Measurements from ENCODE around the gene TKTL1. TPM values are rescaled to one million over a fixed set of nuclear protein-coding genes. Genes with fewer than 3 reads are reported as not detected.

TKTL1 gene
- total RNA-seq, 1 donor from 2014 or later: not detected

DNA sequence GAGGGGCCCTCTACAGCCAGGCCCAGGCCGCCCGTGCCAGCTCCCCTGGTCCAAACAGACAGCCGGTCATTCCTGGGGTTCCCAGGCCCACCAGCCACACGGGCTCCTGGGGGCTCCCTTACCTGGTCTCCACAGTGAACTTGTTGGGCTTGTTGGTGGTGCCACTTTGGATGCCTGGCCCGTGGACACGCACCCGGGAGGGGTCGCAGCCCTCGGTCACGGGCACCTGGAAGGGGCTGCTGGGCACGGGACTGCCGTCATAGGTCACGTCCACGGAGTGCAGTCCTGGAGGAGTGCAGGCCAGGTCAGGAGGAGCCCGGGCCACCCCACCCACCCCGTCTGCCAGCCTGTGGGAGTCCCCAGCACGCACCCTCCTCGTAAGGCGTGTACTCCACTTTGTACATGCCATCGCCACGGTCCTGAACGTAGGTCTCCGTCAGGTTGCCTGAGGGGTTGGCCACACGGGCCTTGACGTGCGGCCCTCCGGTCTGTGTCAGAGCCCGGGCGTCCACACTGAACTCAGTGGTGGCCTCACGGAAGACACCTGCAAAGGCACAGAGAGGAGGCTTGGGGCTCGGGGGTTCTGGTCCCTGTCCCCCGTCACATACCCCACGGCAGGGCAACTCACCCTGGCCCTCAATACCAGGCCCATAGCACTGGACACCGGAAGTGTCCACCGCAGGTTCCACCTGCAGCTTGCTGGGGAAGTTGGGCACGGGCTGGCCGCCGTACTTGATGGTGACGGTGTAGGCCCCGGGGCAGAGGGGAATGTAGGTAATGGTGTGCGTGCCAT, 64.0 kb downstream of the TKTL1 start:
- peaks cover 14% of the 10 kb centered on the region for H3K9me3 Mint-ChIP-seq
- H3K36me3 Mint-ChIP-seq: peaks cover 8% of the 10 kb centered on the region
- Histone ChIP-seq H3K9ac (no peak overlapping the region), H2AFZ (replicated peaks) (no peak overlapping the region), H3K4me1 (no peaks in the 10 kb centered on the region), H3K4me3 (no peak overlapping the region), H3K9me3 (ENCODE audit: low read depth) (no peaks in the 10 kb centered on the region), H3K27me3 (no peaks in the 10 kb centered on the region), H3K36me3 (no peaks in the 10 kb centered on the region), H4K20me1 (ENCODE audit: low read depth) (peaks cover 54% of the 10 kb centered on the region), H3K79me2 (ENCODE audit: low read depth) (no peaks in the 10 kb centered on the region), H3F3A (ENCODE audit: low read depth) (no peaks in the 10 kb centered on the region), H3K4me2 (no peak overlapping the region), H3K27ac (no peak overlapping the region)
- H3K27ac Mint-ChIP-seq: no peak overlapping the region
- TF ChIP-seq CTCF (IDR thresholded peaks at IDR 0.05): no peak
- no peak for TF ChIP-seq EZH2 (IDR thresholded peaks at IDR 0.05)
- no peak overlapping the region for H3K4me3 Mint-ChIP-seq
- H3K27me3 Mint-ChIP-seq (ENCODE audit: insufficient read depth, low read depth): peaks cover 5% of the 10 kb centered on the region
- DNase-seq (ENCODE audit: low spot score): no peak
- no peaks in the 10 kb centered on the region for H3K4me1 Mint-ChIP-seq

DNA sequence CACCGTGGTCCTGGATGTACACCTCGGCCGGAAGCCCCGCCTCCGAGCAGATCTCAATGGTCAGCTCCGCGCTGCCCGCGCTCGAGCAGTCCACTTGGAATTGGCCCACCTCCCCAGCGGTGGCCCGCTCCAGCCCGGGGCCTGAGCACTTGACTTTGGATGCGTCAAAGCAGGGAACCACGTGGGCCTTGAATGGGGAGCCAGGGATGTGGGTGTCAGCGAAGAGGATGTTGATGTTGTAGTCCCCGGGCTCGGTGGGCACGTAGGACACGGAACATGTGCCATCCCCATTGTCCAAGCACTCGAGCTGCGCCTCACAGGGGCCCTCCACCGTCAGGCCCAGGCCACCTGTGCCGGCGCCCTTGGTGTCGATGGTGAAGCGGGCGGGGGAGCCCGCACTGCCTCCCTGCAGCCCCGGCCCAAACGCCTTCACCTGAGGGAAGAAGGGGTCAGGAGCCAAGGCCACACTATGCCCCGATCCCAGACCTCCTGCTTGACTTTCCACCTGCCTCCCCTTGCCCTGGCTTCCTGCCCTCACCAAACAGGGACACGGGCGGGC, 64.6 kb downstream of the TKTL1 start:
- TF ChIP-seq CTCF (IDR thresholded peaks at IDR 0.05): no peak
- no peak for TF ChIP-seq EZH2 (IDR thresholded peaks at IDR 0.05)
- TF ChIP-seq EZH2phosphoT487 (IDR thresholded peaks at IDR 0.05): no peak
- Histone ChIP-seq H3F3A (ENCODE audit: low read depth) (no peaks in the 10 kb centered on the region), H2AFZ (replicated peaks) (no peak overlapping the region), H3K4me3 (no peak overlapping the region), H4K20me1 (ENCODE audit: low read depth) (peaks cover 56% of the 10 kb centered on the region), H3K27me3 (no peaks in the 10 kb centered on the region), H3K4me1 (no peaks in the 10 kb centered on the region), H3K9ac (no peak overlapping the region), H3K9me3 (ENCODE audit: low read depth) (no peaks in the 10 kb centered on the region), H3K4me2 (no peak overlapping the region), H3K36me3 (no peaks in the 10 kb centered on the region), H3K27ac (no peak overlapping the region), H3K79me2 (ENCODE audit: low read depth) (no peaks in the 10 kb centered on the region)
- DNase-seq (ENCODE audit: low spot score): no peak
- H3K27ac Mint-ChIP-seq: no peak overlapping the region
- H3K4me3 Mint-ChIP-seq: no peak overlapping the region
- peaks cover 7% of the 10 kb centered on the region for H3K27me3 Mint-ChIP-seq (ENCODE audit: insufficient read depth, low read depth)
- H3K9me3 Mint-ChIP-seq: peaks cover 17% of the 10 kb centered on the region
- H3K4me1 Mint-ChIP-seq: no peaks in the 10 kb centered on the region
- peaks cover 11% of the 10 kb centered on the region for H3K36me3 Mint-ChIP-seq

DNA sequence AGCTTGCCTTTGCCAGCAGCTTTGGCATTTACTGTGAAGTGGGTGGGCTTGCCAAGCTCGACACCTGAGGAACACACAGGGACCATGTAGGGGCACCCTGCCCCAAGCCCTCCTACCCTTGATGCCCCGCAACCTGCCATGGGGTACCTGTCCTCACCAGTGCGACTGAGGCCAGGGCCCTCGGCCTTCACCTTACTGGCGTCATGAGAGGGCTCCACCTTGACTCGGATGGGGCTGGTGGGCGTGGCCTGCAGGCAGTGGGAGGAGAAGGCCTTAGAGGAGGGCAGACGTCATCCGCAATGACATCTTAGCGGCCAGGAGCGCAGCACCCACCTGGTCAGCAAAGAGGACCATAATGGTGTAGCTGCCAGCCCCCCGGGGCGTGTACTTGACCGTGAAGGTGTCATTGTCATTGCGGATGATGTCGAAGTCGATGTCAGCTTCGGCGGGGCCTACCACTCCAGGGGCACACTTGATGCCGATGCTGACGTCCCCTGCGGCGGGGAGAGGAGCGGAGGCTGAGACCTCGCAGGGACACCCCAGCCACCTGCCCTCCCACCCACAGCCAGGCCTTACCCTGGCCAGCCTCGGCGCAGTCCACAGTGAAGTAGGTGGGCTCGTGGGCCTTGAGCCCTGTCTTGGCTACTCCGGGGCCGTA, 66.6 kb downstream of the TKTL1 start:
- peaks cover 8% of the 10 kb centered on the region for H3K36me3 Mint-ChIP-seq
- peaks cover 68% of the 10 kb centered on the region for H4K20me1 ChIP-seq (ENCODE audit: low read depth)
- no peak overlapping the region for H3K4me3 ChIP-seq
- no peaks in the 10 kb centered on the region for H3K4me1 Mint-ChIP-seq
- no peak overlapping the region for H3K4me2 ChIP-seq
- H3K27ac Mint-ChIP-seq: no peak overlapping the region
- no peak overlapping the region for H3K4me3 Mint-ChIP-seq
- peaks cover 15% of the 10 kb centered on the region for H3K9me3 Mint-ChIP-seq
- no peak for DNase-seq (ENCODE audit: low spot score)
- H3K79me2 ChIP-seq (ENCODE audit: low read depth): peaks cover 18% of the 10 kb centered on the region
- no peaks in the 10 kb centered on the region for H3K36me3 ChIP-seq
- no peaks in the 10 kb centered on the region for H3K9me3 ChIP-seq (ENCODE audit: low read depth)
- TF ChIP-seq EZH2 (IDR thresholded peaks at IDR 0.05) (no peak), EZH2phosphoT487 (IDR thresholded peaks at IDR 0.05) (no peak), CTCF (IDR thresholded peaks at IDR 0.05) (no peak)
- H3K9ac ChIP-seq: no peak overlapping the region
- H3K27ac ChIP-seq: no peak overlapping the region
- H3F3A ChIP-seq (ENCODE audit: low read depth): no peaks in the 10 kb centered on the region
- H2AFZ ChIP-seq (replicated peaks): no peak overlapping the region
- H3K4me1 ChIP-seq: no peaks in the 10 kb centered on the region
- H3K27me3 ChIP-seq: no peaks in the 10 kb centered on the region
- H3K27me3 Mint-ChIP-seq (ENCODE audit: insufficient read depth, low read depth): peaks cover 16% of the 10 kb centered on the region

All from neural progenitor cell (in vitro differentiated cells).